Hematopoietic multipotent progenitor cell treated with erythropoietin and hydrocortisone succinate and interleukin-3 and kit ligand, for 6 days (in vitro differentiated cells): Measurements from ENCODE around the gene HIPK4.
"Not testable (repeated sequence)": the region's sequence is repeated elsewhere in the genome, so short reads cannot be mapped to it uniquely, and the experiment has no call there.

Experiments
- DNase-seq: peaks from one replicate; pipeline ENCODE4 v3.0.0-alpha.2; 2015

The HIPK4 gene

DNA sequence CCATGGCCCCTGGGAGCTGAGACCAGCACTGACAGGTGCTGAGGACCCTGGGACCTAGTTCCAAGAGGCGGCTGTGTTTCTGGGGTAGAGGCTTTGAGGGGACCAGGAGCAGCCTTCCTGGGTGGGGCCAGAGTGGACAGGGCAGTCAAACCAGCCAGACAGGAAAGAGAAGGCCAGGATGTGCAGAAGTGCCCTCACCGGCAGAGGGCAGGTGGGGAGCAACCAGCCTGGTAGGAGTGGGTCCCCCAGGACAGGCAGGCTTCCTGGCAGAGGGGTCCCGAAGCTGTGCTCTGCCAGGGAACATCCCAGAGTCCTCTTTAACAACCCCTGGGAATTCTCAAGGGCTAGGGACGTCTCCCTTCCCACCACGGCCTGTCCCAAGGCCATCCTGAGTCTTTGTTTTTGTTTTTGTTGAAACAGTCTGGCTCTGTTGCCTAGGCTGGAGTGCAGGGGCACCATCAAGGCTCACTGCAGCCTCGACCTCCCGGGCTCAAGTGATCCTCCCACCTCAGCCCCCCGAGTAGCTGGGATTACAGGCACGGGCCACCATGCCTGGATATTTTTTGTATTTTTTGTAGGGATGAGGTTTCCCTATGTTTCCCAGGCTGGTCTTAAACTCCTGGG lies 3.0 kb upstream of the HIPK4 start:
- DNase-seq = no peak

DNA sequence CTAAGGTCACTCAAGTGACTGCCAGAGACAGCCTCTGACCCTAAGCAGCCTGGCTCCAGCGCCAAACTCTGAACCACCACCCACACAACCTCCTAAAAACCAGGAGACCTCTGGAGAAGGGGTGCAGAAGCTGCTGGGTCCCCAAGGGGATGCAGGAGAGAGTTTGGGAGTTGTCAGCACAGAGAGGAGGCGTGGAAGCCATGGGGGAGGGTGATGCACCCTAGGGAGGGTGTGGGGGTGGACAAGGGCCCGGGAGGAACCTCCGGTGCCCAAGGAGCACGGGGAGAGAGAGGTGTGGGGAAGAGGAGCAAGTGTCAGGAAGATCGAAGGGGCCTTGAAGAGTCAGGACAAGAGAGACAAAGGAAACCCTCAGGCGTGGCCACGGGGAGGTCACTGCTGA lies 2.1 kb upstream of the HIPK4 start:
- no peak for DNase-seq

DNA sequence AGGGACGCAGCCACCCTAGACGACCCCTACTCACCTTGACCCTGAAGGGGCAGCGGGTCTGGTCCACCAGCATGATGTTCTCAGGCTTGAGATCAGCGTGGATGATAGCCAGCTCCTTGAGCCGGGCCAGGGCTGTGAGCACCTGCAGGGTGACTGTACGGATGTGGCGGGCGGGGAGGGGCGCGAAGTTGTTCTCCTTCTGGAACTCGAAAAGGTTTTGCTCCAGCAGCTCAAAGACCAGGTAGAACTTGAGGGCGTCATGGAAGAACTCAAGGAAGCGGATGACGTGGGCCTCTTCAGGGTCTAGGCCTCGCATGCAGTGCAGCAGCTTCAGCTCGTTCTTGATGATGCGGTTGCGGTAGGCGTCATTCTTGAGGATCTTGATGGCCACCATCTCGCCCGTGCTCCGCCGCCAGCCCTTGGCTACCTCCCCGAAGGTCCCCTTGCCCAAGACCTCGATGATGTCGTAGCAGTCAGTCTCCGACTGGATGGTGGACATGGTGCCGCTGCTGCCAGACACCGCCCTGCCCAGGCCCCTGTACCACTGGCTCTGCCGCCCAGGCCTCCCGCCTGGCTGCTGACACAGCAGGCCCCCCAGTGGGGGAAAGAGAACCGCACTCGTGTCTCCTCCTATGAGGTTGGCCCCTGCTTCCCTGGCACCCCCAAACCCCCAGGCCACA lies 437 bp downstream of the HIPK4 start:
- no peak for DNase-seq

DNA sequence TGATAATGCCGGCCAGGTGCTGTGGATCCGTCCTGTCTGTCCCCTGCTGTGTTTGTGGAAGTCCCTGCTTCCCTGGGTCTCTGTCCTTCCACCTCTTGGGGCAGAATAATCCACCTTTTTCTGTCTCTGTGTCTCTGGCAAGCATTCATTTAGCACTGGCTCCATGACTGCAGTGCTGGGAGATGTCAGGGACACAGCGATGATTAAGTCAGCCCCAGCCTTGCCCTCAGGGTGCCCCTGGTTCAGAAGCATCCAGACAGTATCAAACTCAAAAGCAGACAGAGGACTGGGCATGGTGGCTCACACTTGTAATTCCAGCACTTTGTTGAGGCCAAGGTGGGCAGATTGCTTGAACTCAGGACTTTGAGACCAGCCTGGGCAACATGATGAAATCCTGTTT lies 1.5 kb downstream of the HIPK4 start:
- no peak for DNase-seq

DNA sequence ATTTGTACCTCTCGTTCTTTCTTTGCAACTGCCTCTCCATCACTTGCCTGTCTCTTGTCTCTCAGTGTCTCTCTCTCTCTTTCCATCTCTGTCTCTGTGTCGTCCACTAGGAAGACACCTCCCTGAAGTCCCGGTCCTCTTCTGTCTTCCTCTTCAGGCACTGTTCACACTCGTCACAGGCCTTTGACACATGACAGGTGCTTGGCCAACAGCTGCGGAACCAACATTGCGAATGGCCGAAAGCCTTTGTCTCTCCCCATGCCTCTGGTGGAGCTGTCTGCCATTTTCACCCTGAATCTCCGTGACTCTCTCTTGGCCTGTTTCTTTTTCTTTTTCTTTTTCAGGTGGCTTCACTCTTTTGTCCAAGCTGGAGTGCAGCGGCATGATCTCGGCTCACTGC lies 2.8 kb downstream of the HIPK4 start:
- no peak for DNase-seq

DNA sequence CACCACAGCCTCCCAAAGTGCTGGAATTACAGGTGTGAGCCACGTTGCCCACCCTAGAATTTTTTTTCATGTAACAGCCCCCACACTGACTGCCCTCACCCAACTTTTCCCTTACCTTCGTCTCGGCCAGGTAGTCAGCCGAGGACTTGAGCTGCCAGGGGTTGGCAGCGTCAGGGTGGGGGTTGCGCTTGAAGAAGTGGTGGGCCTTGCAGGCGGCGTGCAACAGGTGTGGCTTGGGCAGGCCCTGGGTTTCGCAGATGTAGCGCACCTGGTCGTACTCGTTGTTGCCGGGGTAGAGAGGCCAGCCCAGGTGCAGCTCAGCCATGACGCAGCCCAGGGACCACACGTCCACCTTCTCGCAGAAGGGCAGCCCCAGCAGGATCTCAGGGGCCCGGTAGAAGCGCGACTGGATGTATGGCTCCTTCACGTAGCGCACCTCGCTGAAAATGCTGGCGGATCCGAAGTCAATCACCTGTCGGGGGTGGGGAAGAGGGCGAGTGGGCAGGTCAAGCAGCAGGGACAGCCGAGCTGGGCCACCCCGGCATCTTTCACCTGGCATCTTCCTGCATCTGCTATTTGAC lies 6.2 kb downstream of the HIPK4 start:
- DNase-seq = no peak

DNA sequence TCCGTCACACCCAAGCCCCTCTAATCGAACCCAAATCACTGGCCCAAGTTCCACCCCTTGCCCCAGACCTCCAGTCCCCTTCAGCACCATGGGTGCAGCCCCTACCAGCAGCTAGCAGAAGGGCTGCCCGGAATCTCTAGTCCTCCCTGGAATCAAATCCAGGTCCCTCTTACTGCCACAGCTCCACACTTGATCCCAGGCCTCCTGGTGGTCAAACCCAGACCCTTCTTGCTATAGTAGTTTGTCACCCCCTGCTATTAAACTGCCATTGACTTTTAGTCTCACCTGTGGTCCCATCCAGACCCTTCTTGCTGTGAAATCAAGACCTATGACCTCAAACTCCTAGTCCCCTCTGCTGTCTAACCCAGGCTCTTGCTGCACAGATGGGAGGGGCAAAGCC lies 8.7 kb downstream of the HIPK4 start:
- no peak for DNase-seq

DNA sequence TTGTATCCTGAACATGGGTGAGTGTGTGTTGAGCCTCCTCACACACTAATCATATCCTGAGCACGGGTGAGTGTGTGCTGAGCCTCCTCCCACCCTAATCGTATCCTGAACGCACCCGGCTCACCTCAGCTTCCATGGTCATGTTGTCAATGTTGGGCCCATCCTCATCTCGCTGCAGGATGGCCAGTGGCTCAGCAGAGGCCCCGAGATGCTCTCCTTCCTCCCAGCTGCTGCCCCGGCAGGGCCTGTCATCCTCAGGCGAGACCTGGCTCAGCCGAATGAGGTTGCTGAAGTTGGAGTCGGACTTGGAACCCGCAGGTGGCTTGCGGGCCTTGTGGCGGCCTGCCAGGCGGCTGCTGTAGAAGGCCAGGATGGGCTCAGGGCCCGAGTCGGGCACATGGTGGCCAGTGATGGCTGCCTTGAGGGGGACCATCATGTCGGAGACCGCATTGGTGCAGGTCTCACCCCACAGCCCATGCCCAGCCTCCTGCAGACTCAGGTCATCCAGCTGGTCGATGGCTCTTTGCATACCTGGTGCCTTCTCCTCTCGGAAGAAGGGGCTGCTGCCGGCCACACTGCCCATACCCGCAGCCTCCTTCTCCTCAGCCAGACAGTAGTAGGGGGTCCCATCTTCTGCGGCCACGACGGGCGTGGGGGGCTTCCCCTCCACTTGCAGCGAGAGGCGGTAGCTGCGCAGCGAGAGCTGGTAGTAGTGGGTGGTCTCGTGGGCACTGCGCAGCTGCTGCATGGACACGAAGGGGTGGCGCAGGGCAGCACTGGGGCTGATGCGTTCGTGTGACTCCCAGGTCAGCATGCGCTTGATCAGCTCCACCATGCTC lies 9.6 kb downstream of the HIPK4 start:
- no peak for DNase-seq

DNA sequence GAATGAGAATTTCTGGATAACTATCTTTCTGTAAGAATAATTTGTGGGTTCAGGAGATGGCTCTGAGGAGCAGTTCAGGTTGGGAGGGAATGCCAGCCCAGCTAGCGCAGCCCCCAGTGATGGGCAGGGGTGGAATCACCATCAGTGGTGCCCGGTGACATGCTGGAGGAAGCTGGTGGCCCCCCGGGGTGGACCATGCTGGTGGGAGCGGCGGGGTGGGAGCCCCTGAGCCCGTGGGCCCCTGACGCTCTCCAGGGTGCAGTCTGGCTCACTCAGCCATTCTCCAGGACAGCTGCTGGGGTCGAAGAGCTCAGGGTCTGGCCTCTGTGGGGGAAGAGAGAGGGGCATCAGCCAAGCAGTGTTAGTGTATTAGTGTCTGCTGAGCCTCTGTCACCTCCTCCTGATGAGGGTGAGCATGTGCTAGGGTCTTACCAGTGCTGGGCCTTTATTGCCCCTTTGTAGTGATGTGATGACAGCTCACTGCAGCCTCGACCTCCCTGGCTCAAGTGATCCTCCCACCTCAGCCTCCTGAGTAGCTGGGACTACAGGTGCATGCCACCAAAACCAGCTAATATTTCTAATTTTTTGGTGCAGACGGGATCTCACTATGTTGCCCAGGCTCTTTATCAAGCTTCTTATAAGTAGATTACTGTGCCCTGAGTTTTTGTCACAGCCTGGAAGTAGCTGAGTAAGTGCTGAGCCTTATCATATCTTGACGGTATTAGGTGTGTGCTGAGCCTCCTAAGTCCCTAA lies 10.4 kb downstream of the HIPK4 start:
- no peak for DNase-seq

DNA sequence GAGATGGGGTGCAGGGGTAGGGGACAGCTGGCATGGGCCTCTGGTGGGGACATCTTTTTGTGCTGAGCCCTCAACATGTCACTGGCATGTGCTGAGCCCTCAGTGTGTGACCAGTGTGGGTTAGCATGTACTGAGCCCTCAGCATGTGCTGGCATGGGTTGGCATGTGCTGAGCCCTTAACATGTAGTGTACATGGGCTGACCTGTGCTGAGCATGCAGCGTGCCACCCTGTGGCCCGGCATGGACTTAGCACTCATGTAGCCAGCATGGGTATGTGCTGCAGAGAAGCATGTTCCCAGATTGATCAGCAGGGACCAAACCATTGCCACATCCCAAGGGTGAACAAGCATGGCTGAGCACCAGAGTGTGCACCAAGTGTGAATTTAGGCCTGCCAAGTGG lies 11.5 kb downstream of the HIPK4 start:
- no peak for DNase-seq

DNA sequence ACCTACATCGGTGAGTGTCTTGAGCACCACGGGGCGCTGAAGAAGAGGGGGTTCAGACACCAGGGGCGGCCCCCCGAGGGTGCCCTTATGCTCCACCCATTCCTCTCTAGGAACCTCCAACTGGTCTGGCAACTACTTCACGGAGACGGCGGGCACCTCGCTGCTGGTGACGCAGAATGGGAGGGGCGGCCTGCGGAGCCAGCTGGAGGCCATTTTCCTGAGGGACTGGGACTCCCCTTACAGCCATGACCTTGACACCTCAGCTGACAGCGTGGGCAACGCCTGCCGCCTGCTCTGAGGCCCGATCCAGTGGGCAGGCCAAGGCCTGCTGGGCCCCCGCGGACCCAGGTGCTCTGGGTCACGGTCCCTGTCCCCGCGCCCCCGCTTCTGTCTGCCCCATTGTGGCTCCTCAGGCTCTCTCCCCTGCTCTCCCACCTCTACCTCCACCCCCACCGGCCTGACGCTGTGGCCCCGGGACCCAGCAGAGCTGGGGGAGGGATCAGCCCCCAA lies 12.1 kb downstream of the HIPK4 start:
- DNase-seq = no peak

DNA sequence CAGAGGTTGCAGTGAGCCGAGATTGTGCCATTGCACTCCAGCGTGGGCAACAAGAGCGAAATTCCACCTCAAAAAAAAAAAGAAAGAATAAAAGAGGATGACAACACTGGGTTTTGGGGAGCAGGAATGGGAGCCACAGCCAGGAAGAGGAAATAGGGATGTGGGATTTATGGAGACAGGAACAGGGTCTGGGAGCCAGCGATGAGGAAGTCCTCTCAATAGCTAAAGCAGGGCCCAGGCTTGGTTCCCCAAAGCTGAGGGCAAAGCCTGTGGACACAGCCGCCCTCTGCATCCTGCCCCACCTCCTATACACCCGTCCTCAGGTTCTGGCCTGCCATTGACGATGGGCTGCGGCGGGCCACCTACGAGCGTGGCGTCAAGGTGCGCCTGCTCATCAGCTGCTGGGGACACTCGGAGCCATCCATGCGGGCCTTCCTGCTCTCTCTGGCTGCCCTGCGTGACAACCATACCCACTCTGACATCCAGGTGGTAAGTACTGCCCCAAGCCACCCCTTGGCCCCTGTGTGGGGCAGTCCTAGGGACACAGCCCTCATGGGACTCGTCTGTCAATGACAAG lies 13.6 kb downstream of the HIPK4 start:
- DNase-seq = no peak

DNA sequence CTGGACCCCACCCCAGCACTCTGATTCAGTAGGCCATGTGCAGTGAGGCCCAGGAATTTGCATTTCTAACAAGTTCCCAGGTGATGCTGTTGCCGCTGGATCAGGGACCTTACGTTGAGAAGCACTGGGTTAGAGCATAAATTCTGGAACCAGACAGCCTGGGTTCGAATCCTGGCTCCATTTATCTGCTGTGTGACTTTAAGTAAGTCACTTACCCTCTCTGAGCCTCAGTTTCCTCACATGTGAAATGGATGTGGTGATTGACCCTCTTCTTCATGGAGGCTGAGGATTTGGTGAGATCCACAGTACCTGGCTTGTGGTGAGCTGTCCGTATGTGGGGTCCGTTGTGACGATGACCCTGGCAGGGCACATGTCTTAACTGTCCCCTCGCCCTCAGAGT lies 15.9 kb downstream of the HIPK4 start:
- no peak for DNase-seq

DNA sequence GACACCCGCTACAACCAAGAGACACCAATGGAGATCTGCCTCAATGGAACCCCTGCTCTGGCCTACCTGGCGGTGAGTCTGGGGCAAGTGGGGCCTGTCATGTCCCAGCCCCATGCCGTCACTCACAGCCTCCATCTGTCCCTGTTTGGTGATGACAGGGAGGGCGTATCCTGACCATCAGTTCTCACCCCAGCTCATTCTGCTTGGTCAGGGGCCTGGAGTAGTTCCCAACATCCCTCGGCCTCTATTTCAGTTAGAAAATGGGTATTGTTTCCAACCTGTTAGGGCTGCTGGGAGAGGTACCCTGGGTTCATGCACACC lies 18.2 kb downstream of the HIPK4 start:
- no peak for DNase-seq

DNA sequence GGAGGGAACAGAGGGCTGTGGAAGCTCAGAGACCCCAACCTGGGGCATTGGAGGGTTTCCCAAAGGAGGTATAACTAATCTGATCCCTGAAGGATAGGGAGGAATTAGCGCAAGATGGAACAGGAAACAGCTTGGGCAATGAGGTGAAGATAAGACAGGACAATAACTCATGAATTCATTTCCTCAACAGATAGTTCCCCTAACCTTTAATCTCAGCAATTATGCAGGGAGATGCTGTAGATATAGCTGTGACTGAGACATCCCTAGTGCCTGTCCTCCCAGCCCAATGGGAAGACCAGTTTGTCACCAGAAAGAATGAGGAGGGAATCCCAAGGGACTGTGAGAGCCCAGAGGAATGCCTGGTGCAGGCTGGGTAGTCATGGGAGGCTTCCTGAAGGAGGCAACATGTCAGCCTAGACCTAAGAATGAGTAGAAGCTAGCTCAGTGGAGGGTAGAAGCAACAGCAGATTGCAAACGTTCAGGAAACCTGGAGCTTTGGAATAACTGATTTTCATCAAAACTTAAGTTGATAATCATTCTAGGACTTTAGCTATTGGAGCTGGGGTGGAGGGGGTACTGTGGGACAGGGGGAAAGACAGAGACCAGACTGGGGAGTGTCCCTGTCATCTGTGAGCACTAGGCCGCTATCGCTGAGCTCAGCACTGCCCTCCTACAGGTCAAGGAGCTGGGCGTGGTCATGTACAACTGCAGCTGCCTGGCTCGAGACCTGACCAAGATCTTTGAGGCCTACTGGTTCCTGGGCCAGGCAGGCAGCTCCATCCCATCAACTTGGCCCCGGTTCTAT lies 18.8 kb downstream of the HIPK4 start:
- no peak for DNase-seq

DNA sequence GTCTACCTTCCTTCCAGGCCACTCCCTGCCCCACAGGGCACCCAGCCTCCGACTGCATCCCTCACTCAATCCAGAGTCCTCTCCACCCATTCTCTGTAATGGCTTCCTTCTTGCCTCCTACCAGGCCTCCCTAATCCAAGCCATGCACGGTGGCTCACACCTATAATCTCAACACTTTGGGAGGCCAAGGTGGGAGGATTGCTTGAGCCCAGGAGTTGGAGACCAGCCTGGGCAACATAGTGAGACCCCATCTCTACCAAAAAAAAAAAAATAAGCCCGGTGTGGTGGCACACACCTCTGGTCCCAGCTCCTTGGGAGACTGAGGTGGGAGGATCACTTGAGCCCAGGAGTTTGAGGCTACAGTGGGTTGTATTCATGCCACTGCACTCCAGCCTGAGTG lies 19.7 kb downstream of the HIPK4 start:
- not testable (repeated sequence) for DNase-seq

DNA sequence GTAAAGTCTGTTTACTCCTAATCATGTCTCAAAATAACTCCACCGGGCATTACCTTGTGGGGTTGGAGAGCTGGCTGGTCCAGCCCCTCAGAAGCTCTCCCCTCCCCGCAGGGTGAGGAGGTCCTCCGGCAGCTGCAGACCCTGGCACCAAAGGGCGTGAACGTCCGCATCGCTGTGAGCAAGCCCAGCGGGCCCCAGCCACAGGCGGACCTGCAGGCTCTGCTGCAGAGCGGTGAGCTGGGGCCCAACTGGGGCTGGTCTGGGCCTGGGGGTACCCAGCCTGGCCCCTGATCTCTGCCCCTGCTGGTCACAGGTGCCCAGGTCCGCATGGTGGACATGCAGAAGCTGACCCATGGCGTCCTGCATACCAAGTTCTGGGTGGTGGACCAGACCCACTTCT lies 20.2 kb downstream of the HIPK4 start:
- no peak for DNase-seq

DNA sequence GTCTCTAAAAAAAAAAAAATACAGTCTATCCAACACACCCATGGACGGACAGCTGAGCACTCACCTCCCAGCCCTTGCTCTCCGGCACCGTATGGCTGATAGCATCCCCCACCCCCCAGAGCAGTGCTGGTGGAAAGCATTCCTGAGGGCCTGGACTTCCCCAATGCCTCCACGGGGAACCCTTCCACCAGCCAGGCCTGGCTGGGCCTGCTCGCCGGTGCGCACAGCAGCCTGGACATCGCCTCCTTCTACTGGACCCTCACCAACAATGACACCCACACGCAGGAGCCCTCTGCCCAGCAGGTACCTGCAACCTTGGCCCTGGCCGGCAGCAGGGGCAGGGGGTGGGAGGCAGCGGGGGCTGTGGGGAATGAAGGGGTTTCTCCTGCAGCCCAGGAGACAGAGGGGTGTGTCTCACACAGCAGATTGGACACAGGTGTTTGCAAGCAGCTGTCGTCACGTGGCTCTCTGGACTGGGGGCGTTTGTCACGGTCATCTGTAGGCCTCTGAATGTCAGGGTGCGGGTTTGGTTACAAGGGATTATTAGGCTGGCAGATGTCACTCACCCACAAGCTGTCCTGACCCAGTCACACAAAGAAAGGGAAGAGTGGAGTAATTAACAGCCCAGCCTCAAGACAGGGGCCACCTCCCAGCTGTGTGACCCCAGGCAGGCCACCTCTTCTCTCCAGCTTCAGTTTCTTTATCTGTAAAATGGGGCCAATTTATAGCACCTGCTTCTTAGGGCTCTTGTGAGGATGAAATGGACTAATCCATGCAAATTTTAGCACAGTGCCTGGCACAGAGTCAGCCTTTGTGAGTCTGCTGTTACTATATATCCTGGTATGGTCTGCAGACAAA lies 22.2 kb downstream of the HIPK4 start:
- no peak for DNase-seq

DNA sequence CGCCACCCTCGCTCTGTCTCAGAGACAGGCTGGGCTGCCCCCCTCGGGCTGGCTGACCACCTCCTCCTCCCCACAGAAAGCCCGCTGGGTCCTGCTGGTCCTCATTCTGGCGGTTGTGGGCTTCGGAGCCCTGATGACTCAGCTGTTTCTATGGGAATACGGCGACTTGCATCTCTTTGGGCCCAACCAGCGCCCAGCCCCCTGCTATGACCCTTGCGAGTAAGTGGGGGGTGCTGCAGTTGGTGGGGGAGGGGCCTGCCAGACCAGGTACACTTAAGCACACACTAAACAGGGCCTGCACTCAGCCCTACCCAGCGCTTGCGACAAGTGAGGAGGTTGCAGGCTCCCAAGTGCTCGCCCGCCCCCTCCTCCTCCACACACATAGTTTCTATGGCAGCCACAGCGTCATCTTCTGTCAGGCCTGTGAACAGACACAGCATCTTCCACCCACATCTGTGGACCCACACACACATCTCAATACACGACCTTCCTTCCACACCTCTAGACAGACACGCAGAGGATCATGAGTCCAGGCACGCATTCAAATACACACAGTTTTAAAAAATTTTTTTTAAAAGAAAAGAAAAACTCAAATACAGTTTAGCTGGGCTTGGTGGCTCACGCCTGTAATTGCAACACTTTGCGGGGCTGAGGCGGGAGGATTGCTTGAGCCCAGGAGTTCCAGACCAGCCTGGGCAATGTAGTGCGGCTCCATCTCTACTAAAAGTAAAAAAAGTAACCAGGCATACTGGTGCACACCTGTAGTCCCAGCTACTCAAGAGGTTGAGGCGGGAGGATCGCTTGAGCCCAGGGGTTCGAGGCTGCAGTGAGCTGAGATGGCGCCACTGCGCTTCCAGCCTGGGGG lies 23.1 kb downstream of the HIPK4 start:
- DNase-seq = no peak
